SK-N-SH (cell line): ENCODE measurements around the gene SOX15.
A peak's percentile ranks its signal among the peaks of the same experiment; 100 is the strongest.

Source experiments
- FOXM1 ChIP-seq: IDR thresholded peaks from 2 replicates; pipeline ENCODE4 v1.4.0; 2012; ENCODE audit warnings: low read depth, mild to moderate bottlenecking
- RAD21 ChIP-seq: IDR thresholded peaks from 2 replicates; pipeline ENCODE4 v1.6.1; 2012; ENCODE audit warnings: mild to moderate bottlenecking, low read length
- TF ChIP-seq, protein P1 (sequence below): fragments of 200-600 bp; sonication (generic); IDR thresholded peaks from 2 replicates; pipeline ENCODE4 v1.6.1; 2017; ENCODE audit warnings: antibody characterized with exemption, mild to moderate bottlenecking, moderate library complexity

DNA sequence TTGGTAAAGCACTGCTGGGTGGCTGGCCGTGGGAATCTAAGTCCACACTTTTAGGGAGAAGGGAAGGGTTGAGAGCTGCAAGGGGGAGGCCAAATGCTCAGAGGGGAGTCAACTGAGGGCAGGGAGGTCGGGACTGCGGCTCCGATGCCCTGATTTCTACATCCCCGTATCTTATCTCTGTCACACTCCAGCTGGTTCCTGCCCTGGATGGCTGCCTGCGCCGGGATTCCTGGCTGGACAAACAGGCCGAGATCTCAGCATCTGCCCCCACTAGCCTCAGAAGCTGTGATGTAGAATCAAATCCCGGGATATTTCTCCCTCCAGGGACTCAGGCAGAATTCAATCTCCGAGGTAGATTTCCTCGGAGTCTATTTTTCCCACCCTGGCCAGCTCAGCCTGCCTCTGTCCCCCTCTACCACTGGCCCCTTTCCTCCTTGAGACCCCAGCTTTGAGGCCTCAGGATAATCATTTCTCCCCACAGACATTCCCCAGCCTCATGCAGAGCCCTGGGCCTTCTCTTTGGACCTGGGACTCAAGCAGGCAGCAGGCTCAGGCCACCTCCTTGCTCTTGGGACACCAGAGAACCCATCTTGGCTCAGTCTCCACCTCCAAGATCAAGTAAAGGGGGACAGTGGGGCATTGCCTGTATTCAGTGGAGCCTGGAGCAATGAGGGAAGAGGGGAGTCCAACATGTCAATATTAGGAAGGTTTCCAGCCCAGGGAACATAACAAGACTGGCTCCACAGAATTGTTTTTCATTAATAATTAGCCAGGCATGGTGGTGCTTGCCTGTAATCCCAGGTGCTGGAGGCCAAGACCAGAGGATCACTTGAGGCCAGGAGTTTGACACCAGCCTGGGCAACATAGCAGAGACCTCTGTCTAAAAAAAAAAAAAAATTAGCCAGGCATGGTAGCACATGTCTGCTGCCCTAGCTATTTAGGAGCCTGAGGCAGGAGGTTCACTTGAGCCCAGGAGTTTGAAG, 41.8 kb upstream of the SOX15 start:
- TF ChIP-seq, protein P1, sequence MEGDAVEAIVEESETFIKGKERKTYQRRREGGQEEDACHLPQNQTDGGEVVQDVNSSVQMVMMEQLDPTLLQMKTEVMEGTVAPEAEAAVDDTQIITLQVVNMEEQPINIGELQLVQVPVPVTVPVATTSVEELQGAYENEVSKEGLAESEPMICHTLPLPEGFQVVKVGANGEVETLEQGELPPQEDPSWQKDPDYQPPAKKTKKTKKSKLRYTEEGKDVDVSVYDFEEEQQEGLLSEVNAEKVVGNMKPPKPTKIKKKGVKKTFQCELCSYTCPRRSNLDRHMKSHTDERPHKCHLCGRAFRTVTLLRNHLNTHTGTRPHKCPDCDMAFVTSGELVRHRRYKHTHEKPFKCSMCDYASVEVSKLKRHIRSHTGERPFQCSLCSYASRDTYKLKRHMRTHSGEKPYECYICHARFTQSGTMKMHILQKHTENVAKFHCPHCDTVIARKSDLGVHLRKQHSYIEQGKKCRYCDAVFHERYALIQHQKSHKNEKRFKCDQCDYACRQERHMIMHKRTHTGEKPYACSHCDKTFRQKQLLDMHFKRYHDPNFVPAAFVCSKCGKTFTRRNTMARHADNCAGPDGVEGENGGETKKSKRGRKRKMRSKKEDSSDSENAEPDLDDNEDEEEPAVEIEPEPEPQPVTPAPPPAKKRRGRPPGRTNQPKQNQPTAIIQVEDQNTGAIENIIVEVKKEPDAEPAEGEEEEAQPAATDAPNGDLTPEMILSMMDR = no peak
- peak; percentile 7; the same call in 1 of the 2 replicates for TF ChIP-seq RAD21
- no peak for TF ChIP-seq FOXM1
